HG03354 (cell line): ENCODE measurements around the gene CA5B.
A peak's percentile ranks its signal among the peaks of the same experiment; 100 is the strongest.
"Not testable (repeated sequence)": the region's sequence is repeated elsewhere in the genome, so short reads cannot be mapped to it uniquely, and the experiment has no call there.

Experiments
- ATAC-seq: cut with Tn5 transposase; IDR thresholded peaks from one replicate; pipeline ENCODE4 v1.9.1; 2021; ENCODE audit warnings: mild to moderate bottlenecking; ENCODE audit not compliant: unreplicated experiment, poor library complexity, severe bottlenecking

The CA5B gene

GRCh38 chrX:15804563-15804962 is 66.5 kb downstream of the CA5B start:
- ATAC-seq = no peak

GRCh38 chrX:15808254-15808653 is 70.2 kb downstream of the CA5B start:
- no peak for ATAC-seq

GRCh38 chrX:15812192-15812938 is 74.3 kb downstream of the CA5B start:
- no peak for ATAC-seq

- ATAC-seq = no peak
These were observed 75.3 kb downstream of the CA5B start for GRCh38 chrX:15813416-15813815.

GRCh38 chrX:15814771-15815365 is 76.8 kb downstream of the CA5B start:
- no peak for ATAC-seq

GRCh38 chrX:15815779-15816437 is 77.8 kb downstream of the CA5B start:
- ATAC-seq = peak; percentile 65

- no peak for ATAC-seq
These were observed 78.4 kb downstream of the CA5B start for GRCh38 chrX:15816438-15816809.

- no peak for ATAC-seq
These were observed 78.8 kb downstream of the CA5B start for GRCh38 chrX:15816886-15817285.

GRCh38 chrX:15820106-15821073 is 82.3 kb downstream of the CA5B start:
- ATAC-seq = no peak

GRCh38 chrX:15822922-15823321 is 84.9 kb downstream of the CA5B start:
- no peak for ATAC-seq

GRCh38 chrX:15825936-15826335 is 87.9 kb downstream of the CA5B start:
- no peak for ATAC-seq

GRCh38 chrX:15829217-15829616 is 91.1 kb downstream of the CA5B start:
- no peak for ATAC-seq

GRCh38 chrX:15831347-15831746 is 93.3 kb downstream of the CA5B start:
- not testable (repeated sequence) for ATAC-seq

- no peak for ATAC-seq
These were observed 96.0 kb downstream of the CA5B start for GRCh38 chrX:15834053-15834452.

GRCh38 chrX:15834827-15835595 is 96.9 kb downstream of the CA5B start:
- ATAC-seq = no peak
